ENCODE data around the gene WNT3. TPM values are rescaled to one million over a fixed set of nuclear protein-coding genes. Genes with fewer than 3 reads are reported as not detected.

Gene WNT3
- total and polyA plus RNA-seq, 11 donors = 0.32 to 2.2 (median 1.2) TPM

DNA sequence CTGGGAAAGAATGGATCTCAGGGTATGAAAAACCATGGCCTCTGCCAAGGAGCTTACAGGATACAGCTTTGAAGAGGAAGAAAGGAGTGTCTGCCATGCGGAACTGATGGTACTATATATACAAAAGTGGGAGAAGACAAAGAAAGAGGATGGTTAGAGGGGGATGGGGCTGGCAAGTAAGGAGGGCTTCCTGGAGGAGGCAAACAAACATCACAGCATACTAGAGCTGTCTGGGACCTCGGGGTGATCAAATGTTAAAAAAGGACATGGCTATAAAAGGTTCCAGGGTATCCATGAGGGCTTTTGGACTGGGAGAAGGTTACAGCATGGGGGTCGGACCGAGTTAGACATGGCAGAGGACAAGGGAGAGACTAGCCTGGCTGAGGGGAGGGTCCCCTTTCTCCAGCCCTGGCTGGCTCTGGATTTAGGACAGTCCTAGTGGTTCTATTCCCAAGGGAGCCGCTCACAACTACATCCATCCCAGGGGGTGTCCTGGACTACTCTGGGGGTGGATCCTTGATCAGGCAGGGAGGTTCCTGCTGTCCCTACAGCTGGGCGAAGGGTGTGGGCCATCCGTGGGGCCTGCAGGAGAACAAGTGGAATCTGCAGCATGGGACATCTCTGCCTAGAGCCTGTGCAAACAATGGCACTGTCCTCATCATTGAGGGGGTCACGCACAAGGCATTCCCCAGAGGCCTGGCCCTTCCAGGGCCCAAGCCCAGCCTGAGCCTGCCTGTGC, 45.1 kb upstream of the WNT3 start:
- H3K27ac ChIP-seq = no peak overlapping the region
- no peak for ATAC-seq
- WGBS, 4 donors = 83 to 88% (median 84%) methylated on average over 6 to 8 of the region's 8 CpGs

DNA sequence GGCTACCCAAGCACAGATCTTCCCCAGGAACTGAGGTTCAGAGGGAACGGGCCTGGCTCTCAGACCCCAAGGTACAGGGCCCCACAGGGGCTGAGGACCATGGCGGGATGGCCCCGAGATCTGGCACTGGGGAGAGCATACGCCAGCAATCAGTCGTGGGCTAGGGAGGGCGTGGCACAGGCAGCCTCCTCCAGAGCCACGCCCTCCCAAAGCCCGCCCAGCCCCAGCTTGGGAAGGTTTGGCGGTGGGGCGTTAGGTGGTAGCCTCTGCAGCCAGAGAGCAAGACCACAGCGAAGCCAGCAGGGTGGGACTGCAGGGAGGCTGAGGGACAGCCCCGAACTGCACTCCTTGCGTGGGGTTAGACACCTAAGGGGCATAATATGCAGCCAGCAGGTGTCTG, 44.5 kb upstream of the WNT3 start:
- 27 to 41% (median 31%) methylated on average over 11 to 13 of the region's 13 CpGs for WGBS, 4 donors
- no peak for DNase-seq
- H3K27ac ChIP-seq = no peak overlapping the region
- ATAC-seq = no peak
- H3K4me3 ChIP-seq = no peak overlapping the region
- TF ChIP-seq, protein P1, sequence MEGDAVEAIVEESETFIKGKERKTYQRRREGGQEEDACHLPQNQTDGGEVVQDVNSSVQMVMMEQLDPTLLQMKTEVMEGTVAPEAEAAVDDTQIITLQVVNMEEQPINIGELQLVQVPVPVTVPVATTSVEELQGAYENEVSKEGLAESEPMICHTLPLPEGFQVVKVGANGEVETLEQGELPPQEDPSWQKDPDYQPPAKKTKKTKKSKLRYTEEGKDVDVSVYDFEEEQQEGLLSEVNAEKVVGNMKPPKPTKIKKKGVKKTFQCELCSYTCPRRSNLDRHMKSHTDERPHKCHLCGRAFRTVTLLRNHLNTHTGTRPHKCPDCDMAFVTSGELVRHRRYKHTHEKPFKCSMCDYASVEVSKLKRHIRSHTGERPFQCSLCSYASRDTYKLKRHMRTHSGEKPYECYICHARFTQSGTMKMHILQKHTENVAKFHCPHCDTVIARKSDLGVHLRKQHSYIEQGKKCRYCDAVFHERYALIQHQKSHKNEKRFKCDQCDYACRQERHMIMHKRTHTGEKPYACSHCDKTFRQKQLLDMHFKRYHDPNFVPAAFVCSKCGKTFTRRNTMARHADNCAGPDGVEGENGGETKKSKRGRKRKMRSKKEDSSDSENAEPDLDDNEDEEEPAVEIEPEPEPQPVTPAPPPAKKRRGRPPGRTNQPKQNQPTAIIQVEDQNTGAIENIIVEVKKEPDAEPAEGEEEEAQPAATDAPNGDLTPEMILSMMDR (IDR thresholded peaks at IDR 0.05) = no peak
- TF ChIP-seq POLR2A (IDR thresholded peaks at IDR 0.05) = no peak
- no peaks in the 10 kb centered on the region for H3K9me3 ChIP-seq
- H3K36me3 ChIP-seq = no peaks in the 10 kb centered on the region
- peaks cover 0 to 30% (median 0%) of the 10 kb centered on the region in 9 donors for H3K27me3 ChIP-seq
- intact Hi-C loops (cut with DNase I) = loop anchor here in 2 of 10 donors (5.0 to 10.0 kb wide), 2 partner anchors 49 to 58 kb away; no protein-coding TSS in a partner anchor
- H3K4me1 ChIP-seq = no peaks in the 10 kb centered on the region

More for the DNA sequence above, 45.1 kb upstream of the WNT3 start:
- peaks cover 0 to 30% (median 0%) of the 10 kb centered on the region in 9 donors for H3K27me3 ChIP-seq
- no peak overlapping the region for H3K4me3 ChIP-seq
- DNase-seq = no peak
- H3K9me3 ChIP-seq = no peaks in the 10 kb centered on the region
- TF ChIP-seq POLR2A (IDR thresholded peaks at IDR 0.05) = no peak
- TF ChIP-seq, protein P1 (IDR thresholded peaks at IDR 0.05) = no peak
- H3K36me3 ChIP-seq = no peaks in the 10 kb centered on the region
- intact Hi-C loops (cut with DNase I) = loop anchor here in 2 of 10 donors (5.0 to 10.0 kb wide), 2 partner anchors 49 to 59 kb away; no protein-coding TSS in a partner anchor
- H3K4me1 ChIP-seq = no peaks in the 10 kb centered on the region

DNA sequence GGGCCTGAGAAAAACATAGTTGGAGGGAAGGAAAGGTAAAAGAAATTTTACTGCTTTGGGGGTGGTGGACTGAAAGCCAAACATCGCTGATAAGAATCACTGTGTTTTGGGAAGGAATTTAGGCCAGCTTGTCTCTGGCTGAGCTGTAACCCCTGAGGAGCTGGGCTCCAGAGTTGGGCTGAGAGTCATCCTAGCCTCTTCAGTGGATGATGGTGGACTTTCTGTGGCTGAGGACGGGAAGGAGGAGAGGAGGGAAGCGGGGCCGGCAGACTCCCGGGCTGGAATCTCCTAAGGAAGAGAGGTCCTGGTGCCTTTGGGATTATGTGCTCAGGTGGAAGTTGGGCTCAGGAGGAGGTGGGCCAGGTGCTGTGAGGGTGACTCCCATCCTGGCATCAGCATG, 41.5 kb upstream of the WNT3 start:
- Histone ChIP-seq H3K36me3 (no peaks in the 10 kb centered on the region), H3K4me3 (no peak overlapping the region), H3K9me3 (no peaks in the 10 kb centered on the region), H3K27ac (no peak overlapping the region), H3K27me3 (peaks cover 0 to 32% (median 0%) of the 10 kb centered on the region in 9 donors), H3K4me1 (no peaks in the 10 kb centered on the region)
- 64 to 78% (median 71%) methylated on average over 5 of the region's 5 CpGs for WGBS, 4 donors
- TF ChIP-seq POLR2A (IDR thresholded peaks at IDR 0.05) = no peak
- TF ChIP-seq, protein P1 (IDR thresholded peaks at IDR 0.05) = no peak
- intact Hi-C loops (cut with DNase I) = loop anchor here in 2 of 10 donors (5.0 to 10.0 kb wide), 2 partner anchors 52 to 55 kb away; no protein-coding TSS in a partner anchor
- no peak for ATAC-seq
- DNase-seq = no peak

DNA sequence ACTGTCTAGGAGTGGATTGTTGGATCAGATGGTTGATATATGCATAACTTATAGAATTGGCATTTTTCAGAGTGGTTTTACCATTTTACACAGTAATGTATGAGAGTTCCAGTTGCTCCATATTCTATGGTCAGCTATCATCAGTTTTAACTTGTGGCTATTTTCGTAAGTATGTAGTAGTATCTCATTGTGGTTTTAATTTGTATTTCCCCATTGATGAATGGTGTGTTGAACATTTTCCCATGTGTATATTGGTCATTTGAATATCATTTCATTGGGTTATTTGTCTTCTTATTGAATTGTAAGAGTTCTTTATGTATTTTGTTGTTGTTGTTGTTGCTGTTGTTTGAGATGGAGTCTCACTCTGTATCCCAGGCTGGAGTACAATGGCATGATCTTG, 39.1 kb upstream of the WNT3 start:
- no peak overlapping the region for H3K27ac ChIP-seq

More for the DNA sequence above, 39.1 kb upstream of the WNT3 start:
- Histone ChIP-seq H3K9me3 (no peaks in the 10 kb centered on the region), H3K36me3 (no peaks in the 10 kb centered on the region), H3K4me1 (no peaks in the 10 kb centered on the region), H3K4me3 (no peak overlapping the region), H3K27me3 (peaks cover 0 to 30% (median 10%) of the 10 kb centered on the region in 9 donors)
- ATAC-seq (no peak), DNase-seq (no peak)
- 94 to 96% (median 94%) methylated on average over 1 of the region's 1 CpG for WGBS, 4 donors
- intact Hi-C loops (cut with DNase I) = no loop called here
- TF ChIP-seq POLR2A (IDR thresholded peaks at IDR 0.05) = no peak
- TF ChIP-seq, protein P1 (IDR thresholded peaks at IDR 0.05) = no peak

All from heart left ventricle (tissue), 16 donors.